A549 (cell line): ENCODE measurements around the gene NFAM1. TPM values are rescaled to one million over a fixed set of nuclear protein-coding genes. Genes with fewer than 3 reads are reported as not detected.

Source experiments
- ATAC-seq, 2 experiments: fragments of 200-7000 bp in 1 of 2; fragments of >200 bp in 1 of 2; cut with Nextera tagmentation in 1 of 2; cut with Tn5 transposase in 1 of 2; 3 replicates each; pipeline versions ENCODE4 v1.8.0 to v1.9.1; 2018 to 2020; ENCODE audit warnings: mild to moderate bottlenecking in 1 of 2, moderate library complexity in 1 of 2
- CTCF ChIA-PET: fragments of 300-600 bp; sonication (Branson Sonifier 250); formaldehyde crosslinking; extraction: SDS; loops from one replicate; lab custom pipeline; 2021; ENCODE audit warnings: antibody characterized with exemption, inconsistent platforms; lab: Yijun Ruan, JAX
- POLR2A ChIA-PET: fragments of 350-600 bp; formaldehyde crosslinking; extraction: SDS; loops from one replicate; lab custom pipeline; 2021; ENCODE audit warnings: antibody characterized with exemption, inconsistent platforms; lab: Yijun Ruan, JAX
- DNase-seq, 2 experiments: peaks; one replicate each; pipeline versions ENCODE4 v3.0.0 to v3.0.0-alpha.2; 2011 to 2016; ENCODE audit warnings: low read depth in 1 of 2, low spot score in 1 of 2
- FAIRE-seq: peaks from 2 replicates; lab custom pipeline; 2011; peaks lifted over from hg19 to GRCh38; lab: Jason Lieb, UNC
- H3K27ac ChIP-seq, 2 experiments: fragments of >200 bp; sonication (Bioruptor Twin); formaldehyde crosslinking; 3 replicates each; pipeline ENCODE4 v1.5.1; 2016 to 2017
- H3K4me1 ChIP-seq: fragments of >200 bp; sonication (Bioruptor Twin); formaldehyde crosslinking; 3 replicates; pipeline ENCODE4 v1.6.1; 2016
- H3K4me2 ChIP-seq: fragments of >200 bp; sonication (Bioruptor Twin); formaldehyde crosslinking; 3 replicates; pipeline ENCODE4 v1.6.1; 2016
- H3K4me3 ChIP-seq: fragments of >200 bp; sonication (Bioruptor Twin); formaldehyde crosslinking; 3 replicates; pipeline ENCODE4 v1.5.1; 2016
- H3K9me3 ChIP-seq: fragments of >200 bp; sonication (Bioruptor Twin); formaldehyde crosslinking; 3 replicates; pipeline ENCODE4 v1.6.1; 2016
- BHLHE40 ChIP-seq: IDR thresholded peaks from 2 replicates; pipeline ENCODE4 v1.6.1; 2012; ENCODE audit warnings: low read depth, low read length, inconsistent platforms
- CBX2 ChIP-seq: fragments of 200-600 bp; sonication (generic); IDR thresholded peaks from 2 replicates; pipeline ENCODE4 v1.6.1; 2016; ENCODE audit warnings: low read depth, mild to moderate bottlenecking, borderline replicate concordance
- CBX8 ChIP-seq: fragments of 200-600 bp; sonication (generic); IDR thresholded peaks from 2 replicates; pipeline ENCODE4 v1.6.1; 2016
- CEBPB ChIP-seq, 2 experiments: fragments of >200 bp in 1 of 2; sonication (Bioruptor Twin) in 1 of 2; formaldehyde crosslinking in 1 of 2; IDR thresholded peaks; 2 replicates each; pipeline ENCODE4 v1.6.1; 2012 to 2016
- EHF ChIP-seq: fragments of 250-450 bp; sonication (Bioruptor Pico); IDR thresholded peaks from 2 replicates; pipeline ENCODE4 v1.5.0; 2020; ENCODE audit warnings: mild to moderate bottlenecking
- EP300 ChIP-seq, 2 experiments: fragments of >200 bp; sonication (Bioruptor Twin); formaldehyde crosslinking; IDR thresholded peaks; 2 replicates in 1 of 2; 3 replicates in 1 of 2; pipeline ENCODE4 v1.6.1; 2016 to 2017
- FOSB ChIP-seq: fragments of 250-450 bp; sonication (Bioruptor Pico); IDR thresholded peaks from 2 replicates; pipeline ENCODE4 v1.5.0; 2020; ENCODE audit warnings: mild to moderate bottlenecking, moderate library complexity
- FOXS1 ChIP-seq: fragments of 250-450 bp; sonication (Bioruptor Pico); IDR thresholded peaks from 2 replicates; pipeline ENCODE4 v1.5.0; 2020; ENCODE audit warnings: mild to moderate bottlenecking, moderate library complexity
- HEYL ChIP-seq: fragments of 250-450 bp; sonication (Bioruptor Pico); IDR thresholded peaks from 2 replicates; pipeline ENCODE4 v1.8.0; 2021; ENCODE audit warnings: mild to moderate bottlenecking, moderate library complexity
- HOXA7 ChIP-seq: fragments of 250-450 bp; sonication (Bioruptor Pico); IDR thresholded peaks from 2 replicates; pipeline ENCODE4 v1.5.0; 2020; ENCODE audit warnings: mild to moderate bottlenecking, moderate library complexity
- HOXB13 ChIP-seq: fragments of 250-450 bp; sonication (Bioruptor Pico); IDR thresholded peaks from 2 replicates; pipeline ENCODE4 v1.5.0; 2020; ENCODE audit warnings: low read depth, mild to moderate bottlenecking, moderate library complexity
- HOXB5 ChIP-seq: fragments of 250-450 bp; sonication (Bioruptor Pico); IDR thresholded peaks from 2 replicates; pipeline ENCODE4 v1.5.0; 2020; ENCODE audit warnings: mild to moderate bottlenecking, moderate library complexity
- JUN ChIP-seq, 2 experiments: fragments of >200 bp; sonication (Bioruptor Twin); formaldehyde crosslinking; IDR thresholded peaks; 2 replicates in 1 of 2; 3 replicates in 1 of 2; pipeline ENCODE4 v1.6.1; 2016 to 2017
- MAFK ChIP-seq: fragments of 450-650 bp; IDR thresholded peaks from 2 replicates; pipeline ENCODE4 v1.6.1; 2014; ENCODE audit not compliant: partially characterized antibody
- MAZ ChIP-seq: fragments of 150-350 bp; IDR thresholded peaks from 2 replicates; pipeline ENCODE4 v1.6.1; 2014; ENCODE audit warnings: antibody characterized with exemption, low read depth, low read length, borderline replicate concordance
- NFE2L2 ChIP-seq: fragments of 150-350 bp; conservative IDR thresholded peaks from 2 replicates; pipeline ENCODE4 v1.6.1; 2014; ENCODE audit warnings: low read length
- NR3C1 ChIP-seq: fragments of >200 bp; sonication (Bioruptor Twin); formaldehyde crosslinking; IDR thresholded peaks from 3 replicates; pipeline ENCODE4 v1.6.1; 2017
- POLR2A ChIP-seq: IDR thresholded peaks from 2 replicates; pipeline ENCODE4 v1.6.1; 2012; ENCODE audit warnings: mild to moderate bottlenecking, low read length
- RARB ChIP-seq: fragments of 250-450 bp; sonication (Bioruptor Pico); IDR thresholded peaks from 2 replicates; pipeline ENCODE4 v1.8.0; 2021; ENCODE audit warnings: mild to moderate bottlenecking, moderate library complexity
- SMC3 ChIP-seq: fragments of >200 bp; sonication (Bioruptor Twin); formaldehyde crosslinking; IDR thresholded peaks from 3 replicates; pipeline ENCODE4 v1.6.1; 2018; ENCODE audit warnings: inconsistent platforms
- TFCP2L1 ChIP-seq: fragments of 250-450 bp; sonication (Bioruptor Pico); IDR thresholded peaks from 2 replicates; pipeline ENCODE4 v1.5.0; 2021; ENCODE audit warnings: mild to moderate bottlenecking
- TP53 ChIP-seq: fragments of 250-450 bp; sonication (Bioruptor Pico); IDR thresholded peaks from 2 replicates; pipeline ENCODE4 v1.5.0; 2021; ENCODE audit warnings: mild to moderate bottlenecking, moderate library complexity
- ZSCAN20 ChIP-seq: fragments of 250-450 bp; sonication (Bioruptor Pico); IDR thresholded peaks from 2 replicates; pipeline ENCODE4 v1.8.0; 2022; ENCODE audit warnings: mild to moderate bottlenecking, moderate library complexity
- WGBS: methylation state at CpG from one replicate; pipeline ENCODE4 v1.1.6; 2017; ENCODE audit errors: missing lambda C conversion rate; 5-methylcytosine and 5-hydroxymethylcytosine counted together
- polyA plus RNA-seq, 4 experiments: library from polyadenylated mRNA; depleted of rRNA in 3 of 4; stranded (reverse); fragments of >200 nt; fragmentation: RNase III in 1 of 4; extraction: RNeasy Plus Mini Kit Qiagen cat#74134 plus additional on column Dnase treatment in 1 of 4; gene quantifications; 2 replicates in 3 of 4; 3 replicates in 1 of 4; pipeline ENCODE4 v1.2.3, GENCODE V29; 2011 to 2017
- TF ChIP-seq, protein P1 (sequence below): IDR thresholded peaks from 2 replicates; pipeline ENCODE4 v1.6.1; 2012
- TF ChIP-seq, protein P2 (sequence below): fragments of >200 bp; sonication (Bioruptor Twin); formaldehyde crosslinking; IDR thresholded peaks from 3 replicates; pipeline ENCODE4 v1.6.1; 2016
- TF ChIP-seq, protein P3 (sequence below): fragments of 450-650 bp; IDR thresholded peaks from 2 replicates; pipeline ENCODE4 v1.6.1; 2014; ENCODE audit warnings: antibody characterized with exemption
- TF ChIP-seq, protein P4 (sequence below): fragments of 250-450 bp; sonication (Bioruptor Pico); IDR thresholded peaks from 2 replicates; pipeline ENCODE4 v1.5.0; 2020; ENCODE audit warnings: low read depth, mild to moderate bottlenecking, moderate library complexity

Gene NFAM1
- polyA plus RNA-seq, 2 of the 4 experiments (the other 2 are of a cell fraction): not detected

DNA sequence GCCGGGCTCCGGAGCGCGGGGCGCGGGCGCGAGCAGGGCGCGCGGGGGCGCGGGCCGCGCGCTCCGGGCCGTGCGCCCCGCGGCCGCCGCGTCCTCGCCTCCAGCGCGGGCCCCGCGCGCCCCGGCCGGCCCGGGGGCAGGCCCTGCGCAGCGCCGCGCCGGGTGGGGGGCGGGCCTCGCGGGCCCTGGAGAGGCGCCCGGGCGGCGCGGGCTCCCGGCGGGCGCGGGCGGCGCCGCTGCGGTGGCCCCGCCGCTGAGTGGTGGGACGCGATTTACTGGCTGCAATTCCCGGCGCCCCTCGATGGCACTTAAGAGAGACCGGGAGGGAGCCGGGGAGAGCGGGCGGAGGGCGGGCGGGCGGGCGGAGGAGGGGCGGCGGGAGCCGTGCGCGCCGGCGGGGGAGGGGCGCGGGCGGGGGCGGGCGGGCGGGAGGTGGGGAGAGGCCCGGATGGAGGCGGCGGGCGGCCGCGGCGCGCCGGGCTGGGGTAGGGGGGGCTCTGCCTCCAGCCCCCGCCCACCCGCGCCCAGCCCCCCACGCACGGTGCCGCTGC is 88.6 kb downstream of the NFAM1 start:
- DNase-seq (no peak), ATAC-seq (peak; percentile 12 to 60; a peak in 2 of 6 replicates)
- POLR2A ChIA-PET: no interaction called here

DNA sequence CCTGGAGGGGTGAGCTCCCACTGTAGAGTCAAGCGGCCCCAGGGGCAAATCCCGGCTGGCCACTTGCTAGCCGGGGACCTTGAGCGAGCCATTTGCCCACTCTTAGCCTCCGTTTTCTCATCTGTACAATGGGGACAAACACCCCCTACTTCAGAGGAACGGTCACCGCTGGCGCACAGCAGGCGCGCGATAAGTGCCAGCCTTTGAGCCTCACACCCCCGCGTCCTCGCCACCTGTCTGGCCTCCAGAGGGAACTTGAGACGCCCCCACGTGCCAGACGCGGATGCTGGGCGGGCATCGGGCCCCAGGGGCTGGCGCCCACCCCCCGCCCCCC is 89.1 kb downstream of the NFAM1 start:
- ChIA-PET POLR2A (no interaction called here), CTCF (no interaction called here)
- peaks cover 9% of the 10 kb centered on the region; the same call in 2 of the 3 replicates for H3K4me1 ChIP-seq
- H3K27ac ChIP-seq: peak overlapping the region; percentile 85 to 97
- no peaks in the 10 kb centered on the region for H3K9me3 ChIP-seq
- TF ChIP-seq, protein P1, sequence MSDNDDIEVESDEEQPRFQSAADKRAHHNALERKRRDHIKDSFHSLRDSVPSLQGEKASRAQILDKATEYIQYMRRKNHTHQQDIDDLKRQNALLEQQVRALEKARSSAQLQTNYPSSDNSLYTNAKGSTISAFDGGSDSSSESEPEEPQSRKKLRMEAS: 0 out of 2 replicates have a peak, but pooled peaks have one; percentile 34
- no peak for TF ChIP-seq ZSCAN20
- ATAC-seq: 0 out of 6 replicates have a peak, but pooled peaks of 1 of the 2 experiments have one; percentile 10
- peak overlapping the region; percentile 71 for H3K4me3 ChIP-seq
- peak in 1 of 2 experiments; percentile 21 for DNase-seq
- FAIRE-seq: no peak
- 62% methylated on average over 8 of the region's 22 CpGs for WGBS
- peak overlapping the region; percentile 96 for H3K4me2 ChIP-seq

More for the DNA sequence above, 88.6 kb downstream of the NFAM1 start:
- Histone ChIP-seq H3K27ac (peak overlapping the region; percentile 85 to 97), H3K9me3 (no peaks in the 10 kb centered on the region), H3K4me2 (peak overlapping the region; percentile 96), H3K4me3 (peak overlapping the region; percentile 71), H3K4me1 (peaks cover 9% of the 10 kb centered on the region; the same call in 2 of the 3 replicates)
- FAIRE-seq: no peak
- no CpG with 5 or more reads among the region's 97 CpGs for WGBS
- 0 out of 5 replicates have a peak, but pooled peaks of 1 of the 2 experiments have one; percentile 27 for TF ChIP-seq JUN (IDR thresholded peaks at IDR 0.05)
- TF ChIP-seq NR3C1: no peak
- no peak for TF ChIP-seq CEBPB (IDR thresholded peaks at IDR 0.05)
- TF ChIP-seq TFCP2L1 (CRISPR knock-in tag): no peak
- no peak for TF ChIP-seq TP53 (CRISPR knock-in tag)
- TF ChIP-seq MAFK: no peak
- no peak for TF ChIP-seq EHF (CRISPR knock-in tag)
- CTCF ChIA-PET: no interaction called here

DNA sequence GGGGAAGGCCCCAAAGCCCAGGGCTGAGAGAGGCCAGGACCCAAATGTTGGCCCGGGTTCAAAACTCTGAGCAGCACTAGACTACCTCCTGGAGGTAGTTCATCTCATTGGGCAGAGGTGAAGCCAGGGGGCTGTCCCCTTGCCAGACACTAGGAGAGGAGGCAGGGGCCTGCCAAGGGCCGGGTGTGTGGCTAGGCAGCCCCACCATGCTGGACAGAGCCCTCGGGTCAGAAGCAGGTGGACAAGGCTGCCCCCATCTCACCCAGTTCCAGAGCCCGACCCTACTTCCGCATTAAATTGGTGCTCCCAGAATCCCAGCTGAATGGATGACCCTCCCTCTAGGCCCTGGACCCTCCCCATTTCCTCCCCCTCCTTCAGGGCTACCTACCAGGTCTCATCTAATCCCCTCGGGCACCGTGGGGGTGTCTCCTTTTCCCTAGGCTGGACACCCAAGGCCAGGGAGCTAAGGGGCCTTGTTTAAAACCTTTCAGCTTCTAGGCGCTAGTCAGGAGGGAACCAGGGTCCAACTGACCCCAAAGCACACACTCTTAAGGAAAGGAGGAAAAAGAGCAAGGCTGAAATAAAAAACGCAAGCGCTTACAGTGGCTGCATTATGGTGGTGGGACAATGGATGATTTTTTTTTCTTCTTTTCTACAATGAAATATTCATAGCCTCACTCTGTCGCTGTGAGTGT is 89.6 kb downstream of the NFAM1 start:
- ATAC-seq (peak in 1 of 2 experiments; percentile 42; a peak in 2 of 6 replicates), DNase-seq (no peak), FAIRE-seq (no peak)
- H3K4me1 ChIP-seq: peaks cover 9% of the 10 kb centered on the region; the same call in 2 of the 3 replicates
- CTCF ChIA-PET: no interaction called here
- peak overlapping the region; percentile 96 for H3K4me2 ChIP-seq
- H3K9me3 ChIP-seq: no peaks in the 10 kb centered on the region
- TF ChIP-seq EP300 (IDR thresholded peaks at IDR 0.05) (no peak), HOXB5 (no peak), HEYL (no peak), POLR2A (no peak), SMC3 (no peak), HOXB13 (CRISPR knock-in tag) (no peak), FOSB (CRISPR knock-in tag) (no peak), RARB (no peak)
- TF ChIP-seq, protein P2, sequence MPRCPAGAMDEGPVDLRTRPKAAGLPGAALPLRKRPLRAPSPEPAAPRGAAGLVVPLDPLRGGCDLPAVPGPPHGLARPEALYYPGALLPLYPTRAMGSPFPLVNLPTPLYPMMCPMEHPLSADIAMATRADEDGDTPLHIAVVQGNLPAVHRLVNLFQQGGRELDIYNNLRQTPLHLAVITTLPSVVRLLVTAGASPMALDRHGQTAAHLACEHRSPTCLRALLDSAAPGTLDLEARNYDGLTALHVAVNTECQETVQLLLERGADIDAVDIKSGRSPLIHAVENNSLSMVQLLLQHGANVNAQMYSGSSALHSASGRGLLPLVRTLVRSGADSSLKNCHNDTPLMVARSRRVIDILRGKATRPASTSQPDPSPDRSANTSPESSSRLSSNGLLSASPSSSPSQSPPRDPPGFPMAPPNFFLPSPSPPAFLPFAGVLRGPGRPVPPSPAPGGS: no peak
- POLR2A ChIA-PET: no interaction called here
- WGBS: 96% methylated on average over 9 of the region's 11 CpGs
- H3K4me3 ChIP-seq: peak overlapping the region; percentile 71
- H3K27ac ChIP-seq: peak overlapping the region; percentile 85 to 97; a peak in 5 of 6 replicates

DNA sequence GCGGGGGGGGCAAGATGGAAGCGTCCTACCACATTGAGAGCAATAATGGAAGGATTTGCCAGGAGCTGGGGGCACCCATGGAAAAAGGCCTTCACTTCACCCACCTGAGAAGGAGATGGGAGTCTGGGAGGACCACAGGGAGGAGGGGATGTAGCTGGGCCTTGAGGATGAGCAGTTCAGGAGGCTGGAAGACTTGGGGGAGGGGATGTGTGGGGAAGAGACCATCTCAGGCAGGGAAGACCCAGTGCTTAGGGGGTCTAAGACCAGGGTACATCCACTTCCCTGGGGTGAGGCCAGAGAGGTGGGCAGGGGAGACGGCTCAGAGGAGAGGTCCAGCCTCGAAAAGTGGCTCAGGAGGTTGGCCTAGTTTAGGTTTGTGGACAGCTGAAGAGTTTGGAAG is 90.4 kb downstream of the NFAM1 start:
- WGBS: 95% methylated on average over 2 of the region's 4 CpGs
- Histone ChIP-seq H3K4me3 (no peak overlapping the region), H3K9me3 (no peaks in the 10 kb centered on the region), H3K4me1 (peaks cover 9% of the 10 kb centered on the region; the same call in 2 of the 3 replicates), H3K27ac (no peak overlapping the region), H3K4me2 (no peak overlapping the region)
- DNase-seq: no peak
- TF ChIP-seq, protein P3, sequence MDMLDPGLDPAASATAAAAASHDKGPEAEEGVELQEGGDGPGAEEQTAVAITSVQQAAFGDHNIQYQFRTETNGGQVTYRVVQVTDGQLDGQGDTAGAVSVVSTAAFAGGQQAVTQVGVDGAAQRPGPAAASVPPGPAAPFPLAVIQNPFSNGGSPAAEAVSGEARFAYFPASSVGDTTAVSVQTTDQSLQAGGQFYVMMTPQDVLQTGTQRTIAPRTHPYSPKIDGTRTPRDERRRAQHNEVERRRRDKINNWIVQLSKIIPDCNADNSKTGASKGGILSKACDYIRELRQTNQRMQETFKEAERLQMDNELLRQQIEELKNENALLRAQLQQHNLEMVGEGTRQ: no peak
- TF ChIP-seq BHLHE40: no peak
- TF ChIP-seq FOXS1 (CRISPR knock-in tag): no peak
- TF ChIP-seq, protein P4, sequence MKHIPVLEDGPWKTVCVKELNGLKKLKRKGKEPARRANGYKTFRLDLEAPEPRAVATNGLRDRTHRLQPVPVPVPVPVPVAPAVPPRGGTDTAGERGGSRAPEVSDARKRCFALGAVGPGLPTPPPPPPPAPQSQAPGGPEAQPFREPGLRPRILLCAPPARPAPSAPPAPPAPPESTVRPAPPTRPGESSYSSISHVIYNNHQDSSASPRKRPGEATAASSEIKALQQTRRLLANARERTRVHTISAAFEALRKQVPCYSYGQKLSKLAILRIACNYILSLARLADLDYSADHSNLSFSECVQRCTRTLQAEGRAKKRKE: no peak
- no peak for TF ChIP-seq HEYL
- no peak for TF ChIP-seq MAZ
- no peak for TF ChIP-seq HOXB5
- no peak for TF ChIP-seq JUN (IDR thresholded peaks at IDR 0.05)
- no peak for TF ChIP-seq NFE2L2
- no peak for TF ChIP-seq NR3C1
- no peak for TF ChIP-seq EHF (CRISPR knock-in tag)
- no peak for TF ChIP-seq CBX2
- no peak for TF ChIP-seq HOXA7 (CRISPR knock-in tag)
- no peak for TF ChIP-seq CBX8
- no peak for FAIRE-seq
- ChIA-PET CTCF (interaction anchor here (0.5 to 0.8 kb wide), 2 partner anchors 17 to 375 kb away, joined by 3 to 4 read pairs; no protein-coding TSS in a partner anchor), POLR2A (no interaction called here)
- no peak for ATAC-seq
